ENCODE results near the gene OSBPL8.
"Not testable (repeated sequence)": the region's sequence is repeated elsewhere in the genome, so short reads cannot be mapped to it uniquely, and the experiment has no call there.

OSBPL8 gene

DNA sequence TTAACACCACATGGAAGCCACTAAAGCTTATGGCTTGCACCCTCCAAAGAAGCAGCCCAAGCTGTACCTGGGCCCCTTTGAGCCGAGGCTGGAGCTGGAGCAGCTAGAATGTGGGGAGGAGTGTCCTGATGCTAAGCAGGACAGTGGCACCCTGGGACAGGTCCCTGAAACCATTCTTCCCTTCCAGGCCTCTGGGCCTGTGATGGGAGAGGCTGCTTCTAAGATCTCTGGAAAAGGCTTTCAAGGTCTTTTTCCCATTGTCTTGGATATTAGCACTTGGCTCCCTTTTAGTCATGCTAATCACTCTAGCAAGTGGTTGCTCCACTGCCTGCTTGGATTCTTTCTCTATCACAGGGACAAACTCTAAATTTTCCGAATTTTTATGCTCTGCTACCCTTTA is 40.9 kb downstream of the OSBPL8 start:
- no peak for DNase-seq

DNA sequence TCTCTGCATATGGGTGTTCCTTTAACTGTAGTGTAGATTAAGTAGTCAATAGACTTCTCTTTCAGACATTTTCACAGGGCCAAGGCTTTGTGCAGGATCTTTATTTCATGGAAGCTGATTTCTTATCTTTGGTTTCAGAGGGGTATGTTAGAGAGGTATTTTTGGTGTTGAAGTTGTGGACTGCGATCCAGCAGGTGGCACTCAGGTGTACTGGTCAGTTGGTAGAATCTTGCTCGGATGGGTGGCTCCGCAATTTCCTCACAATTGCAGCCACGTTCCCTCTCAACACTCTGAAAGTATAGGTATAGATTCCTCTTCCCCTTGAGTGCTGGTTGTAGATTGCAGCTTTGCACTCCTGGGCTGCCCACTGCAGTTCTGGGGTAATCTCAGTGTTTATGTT is 44.3 kb downstream of the OSBPL8 start:
- no peak for DNase-seq

DNA sequence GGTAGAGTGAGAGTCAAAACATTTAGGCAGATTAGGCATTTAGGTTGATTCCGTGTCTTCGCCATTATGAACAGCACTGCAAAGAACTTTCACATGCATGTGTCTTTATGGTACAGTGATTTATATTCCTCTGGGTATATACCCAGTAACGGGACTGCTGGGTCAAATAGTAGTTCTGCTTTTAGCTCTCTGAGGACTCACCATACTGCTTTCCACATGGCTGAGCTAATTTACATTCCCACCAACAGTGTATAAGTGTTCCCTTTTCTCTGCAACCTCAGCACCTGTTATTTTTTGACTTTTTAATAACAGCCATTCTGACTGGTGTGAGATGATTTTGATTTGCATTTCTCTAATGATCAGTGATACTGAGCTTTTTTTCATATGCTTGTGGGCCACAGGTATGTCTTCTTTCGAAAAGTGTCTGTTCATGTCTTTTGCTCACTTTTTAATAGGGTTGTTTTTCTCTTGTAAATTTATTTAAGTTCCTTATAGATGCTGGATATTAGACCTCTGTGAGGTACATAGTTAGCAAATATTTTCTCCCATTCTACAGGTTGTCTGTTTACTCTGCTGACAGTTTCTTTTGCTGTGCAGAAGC is 48.4 kb downstream of the OSBPL8 start:
- DNase-seq, result not testable (repeated sequence)

DNA sequence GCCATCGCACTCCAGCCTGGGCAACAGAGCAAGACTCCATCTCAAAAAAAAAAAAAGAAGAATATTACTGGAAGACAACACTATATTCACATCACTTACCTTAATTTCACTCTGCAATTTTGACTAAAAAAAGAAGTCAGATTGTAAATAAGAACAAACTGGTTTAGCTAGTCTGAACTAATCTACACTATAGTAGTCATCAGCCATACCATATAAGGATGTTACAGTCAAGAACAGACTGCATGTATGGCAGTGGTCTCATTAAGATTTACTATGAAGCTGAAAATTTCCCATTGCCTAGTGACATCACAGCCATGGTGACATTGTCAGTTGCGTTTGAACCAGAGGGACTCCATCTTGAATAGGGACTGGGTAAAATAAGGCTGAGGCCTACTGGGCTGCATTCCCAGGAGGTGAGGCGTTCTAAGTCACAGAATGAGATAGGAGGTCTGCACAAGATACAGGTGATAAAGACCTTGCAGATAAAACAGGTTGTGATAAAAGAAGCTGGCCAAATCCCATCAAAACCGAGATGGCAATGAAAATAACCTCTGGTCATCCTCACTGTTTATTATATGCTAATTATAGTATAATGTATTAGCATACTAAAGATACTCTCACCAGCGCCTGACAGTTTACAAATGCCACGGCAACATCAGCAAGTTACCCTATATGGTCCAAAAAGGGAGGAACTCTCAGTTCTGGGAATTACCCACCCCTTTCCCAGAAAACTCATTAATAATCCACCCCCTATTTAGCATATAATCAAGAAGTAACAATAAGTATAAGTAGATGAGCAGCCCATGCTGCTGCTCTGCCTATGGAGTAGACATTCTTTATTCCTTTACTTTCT is 51.2 kb downstream of the OSBPL8 start:
- DNase-seq, result no peak

DNA sequence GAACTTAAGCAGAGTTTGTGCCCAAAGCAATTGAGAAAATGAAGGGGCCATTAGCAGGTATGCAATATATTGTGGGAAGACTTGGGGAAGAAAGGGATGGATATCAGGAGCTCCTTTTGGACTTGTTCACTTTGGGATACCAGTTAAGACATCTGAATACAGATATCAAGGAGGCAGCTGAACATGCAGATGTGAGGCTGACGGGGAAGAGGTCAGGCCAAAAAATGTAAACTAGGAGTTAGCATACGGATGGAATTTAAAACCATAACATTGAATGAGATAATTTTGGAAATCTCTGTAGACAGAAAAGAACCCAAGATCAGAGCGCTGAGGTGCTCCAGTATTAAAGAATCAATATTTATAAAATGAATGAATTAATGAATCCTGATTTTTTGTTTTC is 53.4 kb downstream of the OSBPL8 start:
- DNase-seq, result no peak

DNA sequence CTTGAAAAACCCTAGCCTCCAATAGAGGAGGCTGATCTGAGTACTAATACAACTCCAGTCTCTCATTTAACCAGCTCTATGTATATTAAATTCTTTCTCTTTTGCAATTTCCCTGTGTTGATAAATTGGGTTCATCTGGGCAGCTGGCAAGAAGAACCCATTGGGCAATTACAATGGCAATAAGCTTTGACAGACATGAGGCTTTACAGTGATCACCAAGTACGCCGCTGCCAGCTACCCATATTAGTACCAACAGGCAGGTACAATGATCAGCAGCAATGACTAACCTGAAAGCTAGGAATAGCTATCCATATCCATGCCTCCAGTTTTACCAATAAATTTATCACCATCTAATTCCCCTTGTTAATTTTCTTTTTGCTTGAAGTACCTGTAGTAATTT is 54.5 kb downstream of the OSBPL8 start:
- no peak for DNase-seq

DNA sequence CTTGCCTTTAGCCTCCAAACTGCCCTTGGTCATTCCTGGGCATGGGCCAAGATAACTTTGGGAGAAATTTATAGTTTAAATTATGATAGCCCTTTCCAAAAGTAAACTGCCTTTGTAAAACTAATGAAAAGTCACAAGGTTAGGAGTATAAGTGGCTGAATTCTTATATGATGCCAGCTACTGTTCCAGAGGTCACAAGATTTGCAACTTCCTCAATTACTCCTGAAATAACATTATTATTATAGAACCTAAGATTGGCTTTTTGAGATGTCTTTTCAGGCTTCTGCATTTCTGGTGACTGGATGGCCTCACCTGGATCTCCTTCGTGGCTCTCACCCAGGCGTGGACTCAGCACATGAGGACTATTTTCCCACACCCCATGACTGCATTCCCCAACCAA is 55.0 kb downstream of the OSBPL8 start:
- no peak for DNase-seq

DNA sequence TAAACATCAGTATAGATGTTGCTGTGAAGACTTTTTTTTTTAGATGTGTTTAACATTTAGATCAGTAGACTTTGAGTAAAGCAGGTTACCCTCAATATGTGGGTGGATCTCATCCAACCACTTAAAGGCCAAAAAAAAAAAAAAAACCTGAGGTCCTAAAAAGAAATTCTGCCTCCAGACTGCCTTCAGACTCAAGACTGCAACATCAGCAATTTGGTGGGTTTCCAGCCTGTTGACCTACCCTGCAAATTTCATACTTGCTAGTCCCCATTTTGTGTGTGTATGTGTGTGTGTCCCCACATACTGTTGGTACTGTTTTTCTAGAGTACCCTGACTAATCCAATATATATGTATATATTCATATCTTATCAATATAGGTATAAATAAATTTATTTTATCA is 55.6 kb downstream of the OSBPL8 start:
- no peak for DNase-seq

DNA sequence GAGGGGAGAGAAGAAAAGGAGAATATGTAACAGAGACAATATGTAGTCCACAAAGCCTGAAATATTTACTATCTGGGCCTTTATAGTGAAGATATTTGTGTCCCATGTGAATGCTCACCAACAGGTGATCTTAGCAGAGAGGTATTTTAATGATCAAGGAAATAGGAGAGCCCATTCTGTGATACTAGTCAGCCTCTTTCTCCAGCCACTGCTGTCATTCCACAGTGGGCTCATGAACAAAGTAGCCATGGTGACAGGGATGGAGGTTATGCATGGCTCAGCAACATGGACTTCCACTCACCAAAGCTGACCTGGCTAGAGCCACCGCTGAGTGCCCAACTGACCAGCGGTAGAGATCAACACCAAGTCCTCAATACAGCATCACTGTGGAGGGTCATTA is 58.2 kb downstream of the OSBPL8 start:
- no peak for DNase-seq

DNA sequence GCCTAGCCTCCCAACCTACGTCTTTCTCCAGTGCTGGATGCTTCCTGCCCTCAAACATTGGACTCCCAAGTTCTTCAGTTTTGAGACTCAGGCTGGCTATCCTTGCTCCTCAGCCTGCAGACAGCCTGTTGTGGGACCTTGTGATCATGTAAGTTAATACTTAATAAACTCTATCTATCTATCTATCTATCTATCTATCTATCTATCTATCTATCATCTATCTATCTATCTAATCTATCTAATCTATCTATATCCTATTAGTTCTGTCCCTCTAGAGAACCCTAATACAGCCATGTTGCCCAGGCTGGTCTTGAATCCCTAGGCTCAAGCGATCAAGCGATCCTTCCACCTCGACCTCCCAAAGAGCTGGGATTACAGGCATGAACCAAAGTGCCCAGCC is 60.4 kb downstream of the OSBPL8 start:
- DNase-seq, result not testable (repeated sequence)

DNA sequence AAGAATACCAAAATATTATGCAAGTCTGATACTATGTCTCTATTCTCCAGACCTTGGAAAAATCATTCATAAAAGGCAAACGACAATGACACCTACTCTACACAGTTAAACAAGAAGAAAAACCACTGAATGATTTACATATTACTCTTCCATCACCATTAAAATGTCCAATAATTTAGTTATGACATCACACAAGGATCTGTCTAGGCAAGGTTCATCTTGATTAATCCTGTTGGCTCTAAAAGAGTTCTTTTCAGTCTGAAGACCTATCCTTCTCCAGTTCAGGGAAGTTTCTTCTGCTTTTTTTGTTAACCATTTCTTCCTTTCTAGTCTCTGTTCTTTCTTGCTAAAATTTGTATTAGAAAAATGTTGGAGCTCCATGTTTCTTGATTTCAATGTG is 64.0 kb downstream of the OSBPL8 start:
- no peak for DNase-seq

DNA sequence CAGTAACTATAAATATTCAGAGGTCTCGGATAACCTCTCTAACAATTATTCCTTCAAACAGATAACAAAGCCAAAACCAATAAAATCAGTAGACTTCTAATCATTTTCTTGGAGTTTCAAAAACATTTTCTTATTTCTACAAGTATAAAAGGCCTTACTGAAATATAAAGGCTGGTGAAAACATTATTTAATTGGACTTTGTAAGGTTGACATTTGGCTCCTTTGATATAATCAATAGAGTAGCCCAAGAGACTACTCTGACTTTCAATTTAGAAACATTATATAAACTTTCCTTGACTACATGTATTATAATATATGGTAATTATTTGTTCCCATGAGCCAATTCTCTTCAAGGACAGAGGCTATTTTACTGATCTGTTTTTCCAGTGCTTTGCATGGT is 68.3 kb downstream of the OSBPL8 start:
- no peak for DNase-seq

DNA sequence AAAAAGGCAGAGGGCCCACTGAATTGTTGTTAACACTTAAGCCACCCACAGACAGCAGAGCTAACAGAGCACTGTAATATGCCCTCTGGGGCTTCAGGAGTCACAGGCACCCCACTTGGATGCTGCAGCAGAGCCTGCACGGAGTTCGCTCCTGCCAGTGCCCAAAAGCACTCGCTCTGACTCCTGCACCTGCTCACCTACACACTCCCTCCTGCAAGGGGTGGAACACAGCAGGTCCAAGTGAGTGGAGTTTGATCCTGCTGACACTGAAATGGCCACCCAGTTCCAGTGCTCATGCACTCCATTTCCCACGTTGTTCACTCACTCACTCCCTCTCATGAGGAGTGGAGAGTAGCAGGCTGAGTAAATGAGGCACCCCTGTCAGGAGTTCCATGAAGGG is 68.8 kb downstream of the OSBPL8 start:
- no peak for DNase-seq

DNA sequence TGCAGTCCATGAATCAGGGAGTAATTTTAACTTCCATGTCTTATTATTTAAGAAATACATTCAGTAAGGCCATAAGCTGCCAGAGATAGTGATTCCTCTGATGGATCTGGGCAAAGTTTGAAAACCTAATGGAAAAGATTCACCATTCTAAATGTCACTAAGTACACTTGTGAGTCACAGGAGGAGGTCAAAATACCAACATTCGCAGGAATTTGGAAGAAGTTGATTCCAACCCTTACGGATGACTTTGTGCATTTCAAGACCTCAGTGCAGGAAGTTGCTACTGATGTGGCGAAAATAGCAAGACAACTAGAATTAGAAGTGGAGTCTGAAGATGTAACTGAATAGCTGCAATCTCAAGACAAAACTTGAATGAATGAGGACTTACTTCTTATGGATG is 69.8 kb downstream of the OSBPL8 start:
- no peak for DNase-seq

DNA sequence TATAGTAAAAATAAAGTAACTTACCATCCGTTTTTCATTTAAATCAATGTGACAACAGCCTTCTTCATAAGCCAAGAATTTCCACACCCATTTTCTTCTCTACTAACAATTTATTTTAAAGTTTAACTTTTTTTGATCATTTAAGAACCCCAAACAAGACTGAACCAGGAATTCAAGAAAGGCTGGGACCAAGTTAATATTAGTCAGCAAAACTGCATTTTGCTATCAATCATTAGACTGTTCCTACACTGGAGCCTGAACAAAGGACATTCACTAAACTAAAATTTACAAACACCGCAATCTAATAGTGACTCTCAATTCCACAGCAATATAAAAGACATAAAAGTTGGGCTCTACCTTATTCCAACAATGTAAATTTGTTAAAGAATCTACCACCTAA is 73.6 kb downstream of the OSBPL8 start:
- DNase-seq, result no peak

DNA sequence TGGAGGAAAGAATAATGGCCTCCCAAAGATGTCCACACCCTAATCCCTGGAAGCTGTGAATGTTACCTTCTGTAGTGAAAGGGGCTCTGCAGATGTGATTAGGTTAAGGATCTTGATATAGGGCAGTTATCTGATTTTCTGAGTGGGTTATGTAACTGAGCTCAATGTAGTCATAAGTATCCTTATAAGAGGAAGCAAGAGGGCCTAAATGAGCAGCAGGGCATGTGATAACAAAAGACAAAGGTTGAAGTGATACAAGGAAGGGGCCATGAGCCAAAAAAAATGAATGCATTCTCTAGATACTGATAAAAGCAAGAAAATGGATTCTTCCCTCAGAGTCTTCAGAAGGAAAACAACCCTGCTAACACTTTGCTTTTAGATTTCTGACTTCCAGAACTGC is 78.8 kb downstream of the OSBPL8 start:
- no peak for DNase-seq

DNA sequence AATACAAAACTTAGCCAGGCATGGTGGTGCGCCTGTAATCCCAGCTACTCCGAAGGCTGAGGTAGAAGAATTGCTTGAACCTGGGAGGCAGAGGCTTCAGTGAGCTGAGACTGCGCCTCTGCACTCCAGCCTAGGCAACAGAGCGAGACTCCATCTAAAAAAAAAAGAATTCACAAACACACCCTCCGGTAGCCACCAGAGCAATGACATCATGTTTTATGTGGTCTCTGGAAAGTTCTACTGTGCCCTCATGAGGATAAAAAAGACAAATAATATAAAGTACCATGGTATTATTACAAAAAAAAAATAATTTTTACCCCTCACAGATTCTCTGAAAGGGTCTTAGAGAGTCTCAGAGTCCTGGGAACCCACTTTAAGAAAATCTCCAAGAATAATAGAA is 81.5 kb downstream of the OSBPL8 start:
- no peak for DNase-seq

DNA sequence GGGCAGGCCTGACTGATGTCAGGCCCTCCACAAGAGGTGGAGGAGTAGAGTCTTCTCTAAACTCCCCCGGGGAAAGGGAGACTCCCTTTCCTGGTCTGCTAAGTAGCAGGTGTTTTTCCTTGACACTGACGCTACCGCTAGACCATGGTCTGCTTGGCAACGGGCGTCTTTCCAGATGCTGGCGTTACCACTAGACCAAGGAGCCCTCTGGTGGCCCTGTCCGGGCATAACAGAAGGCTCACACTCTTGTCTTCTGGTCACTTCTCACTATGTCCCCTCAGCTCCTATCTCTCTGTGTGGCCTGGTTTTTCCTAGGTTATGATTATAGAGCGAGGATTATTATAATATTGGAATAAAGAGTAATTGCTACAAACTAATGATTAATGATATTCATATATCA is 86.7 kb downstream of the OSBPL8 start:
- not testable (repeated sequence) for DNase-seq

DNA sequence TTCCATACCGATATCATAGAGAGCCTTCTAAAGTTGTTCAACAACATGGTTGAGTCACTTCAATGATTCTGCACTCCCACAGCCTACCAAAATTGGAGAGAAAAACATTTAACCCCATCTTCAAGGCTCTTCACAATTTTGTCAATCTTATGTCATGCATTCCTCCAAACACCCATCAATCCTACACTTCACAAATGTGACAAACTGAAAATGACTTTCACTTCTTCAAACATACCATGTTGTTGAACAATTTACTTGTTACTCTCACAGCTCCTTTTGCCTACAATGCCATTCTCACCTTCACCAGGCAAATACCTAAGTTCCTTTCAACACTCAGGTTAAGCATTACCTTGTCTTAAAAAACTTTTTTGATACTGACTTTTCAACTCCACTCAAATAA is 88.0 kb downstream of the OSBPL8 start:
- DNase-seq, result no peak

DNA sequence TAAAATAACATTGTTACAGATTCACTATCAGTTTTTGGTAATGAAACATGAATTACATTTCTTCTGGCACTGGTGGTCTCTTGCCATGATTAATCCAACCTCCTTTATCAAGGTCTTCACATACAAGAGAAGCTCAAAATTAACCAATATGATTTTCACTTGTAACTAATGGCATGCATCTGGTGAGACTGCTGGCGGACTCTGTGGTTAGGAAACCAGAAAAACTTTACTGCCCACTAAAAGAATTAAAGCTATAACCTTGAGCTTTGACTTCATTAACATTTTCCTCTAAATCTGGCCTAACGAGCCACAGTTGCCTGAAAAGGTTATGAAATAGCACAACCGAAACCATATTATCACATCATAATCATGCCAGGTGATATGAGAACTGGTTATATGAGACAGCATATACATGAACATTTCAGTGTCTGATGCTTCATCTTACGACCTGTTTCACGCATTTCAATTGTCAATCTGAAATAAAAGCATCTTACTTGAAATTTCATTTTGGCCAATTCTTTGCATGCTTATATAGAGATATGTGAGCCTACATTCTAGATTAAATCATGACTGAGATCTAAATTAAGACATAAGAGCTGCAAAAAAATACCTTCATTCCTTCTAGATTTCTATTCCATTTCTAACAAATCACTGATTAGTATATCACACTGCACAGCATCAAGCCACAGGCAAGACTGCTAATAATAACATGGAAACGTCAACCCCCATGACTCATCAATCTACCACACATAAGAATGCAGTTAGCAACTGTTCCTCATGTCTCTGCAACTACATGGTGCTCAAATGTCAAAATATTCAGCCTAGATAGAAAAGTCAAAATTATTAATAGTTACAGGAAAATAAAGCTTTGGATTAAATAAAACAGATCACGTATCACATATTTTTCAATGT is 89.3 kb downstream of the OSBPL8 start:
- DNase-seq, result no peak

DNA sequence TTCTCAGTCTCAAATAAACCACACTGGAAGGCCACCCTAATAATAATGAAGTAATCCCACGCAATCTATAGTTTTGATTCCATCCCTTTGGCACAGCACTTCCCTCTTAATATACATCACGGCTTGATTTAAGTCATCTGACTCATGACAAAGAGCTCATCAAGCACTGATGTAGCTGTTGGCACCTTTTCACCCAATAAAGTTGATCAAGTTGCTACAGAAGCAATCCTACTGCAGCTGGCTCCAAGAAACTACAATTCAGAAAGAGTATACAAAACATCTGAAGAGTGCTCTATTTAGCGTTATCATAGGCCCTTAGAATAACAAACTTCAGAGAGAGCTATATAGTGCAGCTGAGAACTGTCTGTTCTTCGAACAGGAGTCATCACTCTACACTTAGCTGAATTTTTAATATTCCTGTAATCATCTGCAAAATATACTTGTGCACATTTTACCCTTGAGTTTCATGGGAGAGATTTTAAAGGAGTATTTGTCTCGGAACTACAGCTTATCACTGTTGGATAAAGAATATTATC is 94.9 kb downstream of the OSBPL8 start:
- no peak for DNase-seq

DNA sequence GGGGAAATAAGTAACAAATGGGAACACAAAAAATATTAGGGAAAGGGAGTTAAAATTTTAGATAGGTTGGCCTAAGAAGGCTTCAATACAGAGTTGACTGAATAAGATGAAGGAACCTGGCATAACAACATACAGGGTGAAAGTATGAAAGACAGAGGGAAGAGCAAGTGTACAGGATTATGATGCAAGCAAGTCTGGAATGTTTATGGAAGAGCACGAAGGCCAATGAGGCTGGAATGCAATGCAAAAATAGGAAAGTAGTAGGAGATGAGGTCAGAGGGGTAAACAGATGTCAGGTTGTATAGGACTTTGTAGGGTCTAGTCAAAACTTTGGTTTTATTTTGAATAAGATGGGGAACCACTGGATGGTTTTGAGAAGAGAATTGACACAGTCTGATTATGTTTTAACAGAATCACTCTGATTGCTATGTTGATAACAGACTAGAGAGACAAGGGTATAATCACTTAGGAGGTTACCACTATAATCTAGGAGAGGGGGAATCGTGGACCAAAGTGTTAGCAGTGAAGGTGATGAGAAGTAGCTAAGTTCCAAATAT is 96.8 kb downstream of the OSBPL8 start:
- no peak for DNase-seq

DNA sequence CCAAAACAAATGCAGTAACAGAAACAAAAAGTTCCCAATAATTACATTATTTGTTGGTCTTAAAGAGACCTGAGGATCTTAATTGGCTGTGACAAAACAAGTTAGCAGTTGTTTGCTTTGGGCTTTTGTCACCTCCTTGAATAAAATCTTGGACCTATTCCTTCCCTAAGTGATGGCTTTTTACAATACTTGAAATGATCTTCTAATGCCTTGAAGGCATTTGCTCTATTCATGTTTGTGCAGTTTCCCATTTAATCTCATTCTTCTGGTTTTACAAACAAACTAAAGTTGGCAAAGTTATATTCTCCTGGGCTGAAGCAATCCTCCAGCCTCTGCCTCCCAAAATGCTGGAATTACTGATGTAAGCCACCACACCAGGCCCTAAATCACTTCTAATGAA is 98.8 kb downstream of the OSBPL8 start:
- no peak for DNase-seq

All from activated CD4-positive, alpha-beta T cell treated with anti-CD3 and anti-CD28 coated beads for 1 hour (primary cell).